GM12878 (cell line): ENCODE data around the gene ARMH1. TPM values are rescaled to one million over a fixed set of nuclear protein-coding genes. Genes with fewer than 3 reads are reported as not detected.

Experiments
- BACH1 ChIP-seq: fragments of 450-650 bp; IDR thresholded peaks from 2 replicates; pipeline ENCODE4 v1.6.1; 2017; ENCODE audit warnings: mild to moderate bottlenecking, borderline replicate concordance
- CBX5 ChIP-seq: sonication (generic); IDR thresholded peaks from 2 replicates; pipeline ENCODE4 v1.6.1; 2016; ENCODE audit warnings: low read depth, moderate library complexity, mild to moderate bottlenecking, inconsistent platforms
- CREB1 ChIP-seq: IDR thresholded peaks from 2 replicates; pipeline ENCODE4 v1.6.1; 2012; ENCODE audit warnings: low read depth, mild to moderate bottlenecking, inconsistent platforms
- HDGF ChIP-seq: fragments of 450-650 bp; IDR thresholded peaks from 2 replicates; pipeline ENCODE4 v1.6.1; 2016; ENCODE audit warnings: antibody characterized with exemption
- IKZF1 ChIP-seq: fragments of 450-650 bp; conservative IDR thresholded peaks from 2 replicates; pipeline ENCODE4 v1.6.1; 2017; ENCODE audit warnings: antibody characterized with exemption, mild to moderate bottlenecking
- KAT2A ChIP-seq: conservative IDR thresholded peaks from 2 replicates; pipeline ENCODE4 v1.6.1; 2011; ENCODE audit warnings: low read depth, low read length; ENCODE audit not compliant: control insufficient read depth
- KDM1A ChIP-seq: fragments of 200-600 bp; sonication (generic); IDR thresholded peaks from 2 replicates; pipeline ENCODE4 v1.6.1; 2016; ENCODE audit warnings: borderline replicate concordance
- NR2C1 ChIP-seq: fragments of 450-650 bp; IDR thresholded peaks from 2 replicates; pipeline ENCODE4 v1.6.1; 2017; ENCODE audit warnings: antibody characterized with exemption, mild to moderate bottlenecking, moderate library complexity
- NR2C2 ChIP-seq: IDR thresholded peaks from 2 replicates; pipeline ENCODE4 v1.6.1; 2011; ENCODE audit warnings: borderline replicate concordance, low read depth; ENCODE audit not compliant: control insufficient read depth, insufficient read length
- RAD21 ChIP-seq: IDR thresholded peaks from 2 replicates; pipeline ENCODE4 v1.6.1; 2011; ENCODE audit warnings: mild to moderate bottlenecking, low read depth, low read length, moderate library complexity; ENCODE audit not compliant: insufficient read depth
- RELA ChIP-seq: fragments of 450-650 bp; IDR thresholded peaks from 2 replicates; pipeline ENCODE4 v1.8.0; 2014; ENCODE audit warnings: borderline replicate concordance; ENCODE audit not compliant: partially characterized antibody
- WRNIP1 ChIP-seq: IDR thresholded peaks from 2 replicates; pipeline ENCODE4 v1.6.1; 2011; ENCODE audit warnings: low read depth, low read length, improper control_type of control experiment, borderline replicate concordance
- YY1 ChIP-seq: IDR thresholded peaks from 2 replicates; pipeline ENCODE4 v1.6.1; 2011; ENCODE audit warnings: low read depth, mild to moderate bottlenecking, low read length
- ZNF384 ChIP-seq: IDR thresholded peaks from 2 replicates; pipeline ENCODE4 v1.6.1; 2012; ENCODE audit warnings: low read depth, mild to moderate bottlenecking, low read length, improper control_type of control experiment, borderline replicate concordance
- polyA plus RNA-seq, 11 experiments: library from polyadenylated mRNA; depleted of rRNA in 4 of 11; unstranded in 6 of 11; stranded (reverse) in 5 of 11; fragments of >200 nt; fragmentation: Nextera tagmentation in 4 of 11; fragmentation: Illumina TruSeq in 1 of 11; extraction: Ambion mirVana in 4 of 11; extraction: Trizol in 1 of 11; gene quantifications; 1 replicate in 1 of 11; 2 replicates in 10 of 11; pipeline versions ENCODE4 v1.2.1 to v1.2.3, GENCODE V29; 2011 to 2016; ENCODE audit warnings: inconsistent platforms in 2 of 11, missing spikeins in 2 of 11, low read depth in 1 of 11
- total RNA-seq, 4 experiments: library from RNA; depleted of rRNA in 3 of 4; stranded (reverse); fragments of >200 nt in 3 of 4; fragmentation: Illumina TruSeq in 1 of 4; extraction: Trizol in 1 of 4; gene quantifications; 2 replicates each; pipeline versions ENCODE4 v1.2.1 to v1.2.3, GENCODE V29; 2013 to 2021
- TF ChIP-seq, protein P1 (sequence below): fragments of 450-650 bp; formaldehyde crosslinking; IDR thresholded peaks from 2 replicates; pipeline ENCODE4 v1.5.0; 2022; ENCODE audit warnings: mild to moderate bottlenecking, missing genetic modification characterization

The ARMH1 gene
- total and polyA plus RNA-seq, 10 of the 15 experiments (the other 5 are each of a cell fraction or from before 2014, with no cell fraction given): 0.93 to 43.9 (median 8.2) TPM

DNA sequence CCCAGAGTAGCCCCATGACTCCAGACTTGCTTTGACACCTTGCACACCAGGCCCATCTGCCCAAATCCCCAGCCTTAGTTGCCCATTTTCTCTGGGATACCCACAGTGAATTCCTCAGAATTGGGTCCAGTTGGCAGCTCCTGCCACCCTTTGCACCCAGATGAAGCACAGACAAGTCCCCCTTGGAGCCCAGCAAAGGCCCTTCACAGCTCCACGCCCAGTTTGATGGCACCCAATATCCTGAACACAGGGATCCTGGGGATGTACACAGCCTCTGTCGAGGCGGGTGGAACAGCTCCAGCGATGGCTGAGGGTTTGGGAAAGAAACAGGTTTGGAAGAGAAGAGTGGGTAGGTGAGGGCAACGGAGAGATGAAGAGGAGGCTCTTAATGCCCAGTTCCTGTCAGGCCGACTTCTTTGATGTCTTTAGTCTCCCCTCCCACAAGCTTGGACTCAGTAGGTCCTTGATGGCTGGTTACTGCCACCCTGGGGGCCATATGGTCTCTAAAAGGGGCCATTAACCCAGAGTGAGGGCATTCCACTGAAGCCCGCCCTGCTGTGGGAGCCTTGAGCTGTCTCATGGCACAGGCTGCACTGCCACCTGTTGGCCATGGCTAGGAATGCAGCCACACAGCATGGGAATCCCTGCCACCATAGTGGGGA lies 21.9 kb upstream of the ARMH1 start (continued):
- TF ChIP-seq HDGF (peak; percentile 55; the same call in 1 of the 2 replicates), NR2C1 (no peak), ZNF384 (no peak), KAT2A (no peak), KDM1A (no peak), WRNIP1 (0 out of 2 replicates have a peak, but pooled peaks have one; percentile 71), BACH1 (no peak), CREB1 (no peak), NR2C2 (no peak), RELA (peak; percentile 53), CBX5 (no peak), RAD21 (peak; percentile 90), YY1 (peak; percentile 80), IKZF1 (no peak)
- TF ChIP-seq, protein P1, sequence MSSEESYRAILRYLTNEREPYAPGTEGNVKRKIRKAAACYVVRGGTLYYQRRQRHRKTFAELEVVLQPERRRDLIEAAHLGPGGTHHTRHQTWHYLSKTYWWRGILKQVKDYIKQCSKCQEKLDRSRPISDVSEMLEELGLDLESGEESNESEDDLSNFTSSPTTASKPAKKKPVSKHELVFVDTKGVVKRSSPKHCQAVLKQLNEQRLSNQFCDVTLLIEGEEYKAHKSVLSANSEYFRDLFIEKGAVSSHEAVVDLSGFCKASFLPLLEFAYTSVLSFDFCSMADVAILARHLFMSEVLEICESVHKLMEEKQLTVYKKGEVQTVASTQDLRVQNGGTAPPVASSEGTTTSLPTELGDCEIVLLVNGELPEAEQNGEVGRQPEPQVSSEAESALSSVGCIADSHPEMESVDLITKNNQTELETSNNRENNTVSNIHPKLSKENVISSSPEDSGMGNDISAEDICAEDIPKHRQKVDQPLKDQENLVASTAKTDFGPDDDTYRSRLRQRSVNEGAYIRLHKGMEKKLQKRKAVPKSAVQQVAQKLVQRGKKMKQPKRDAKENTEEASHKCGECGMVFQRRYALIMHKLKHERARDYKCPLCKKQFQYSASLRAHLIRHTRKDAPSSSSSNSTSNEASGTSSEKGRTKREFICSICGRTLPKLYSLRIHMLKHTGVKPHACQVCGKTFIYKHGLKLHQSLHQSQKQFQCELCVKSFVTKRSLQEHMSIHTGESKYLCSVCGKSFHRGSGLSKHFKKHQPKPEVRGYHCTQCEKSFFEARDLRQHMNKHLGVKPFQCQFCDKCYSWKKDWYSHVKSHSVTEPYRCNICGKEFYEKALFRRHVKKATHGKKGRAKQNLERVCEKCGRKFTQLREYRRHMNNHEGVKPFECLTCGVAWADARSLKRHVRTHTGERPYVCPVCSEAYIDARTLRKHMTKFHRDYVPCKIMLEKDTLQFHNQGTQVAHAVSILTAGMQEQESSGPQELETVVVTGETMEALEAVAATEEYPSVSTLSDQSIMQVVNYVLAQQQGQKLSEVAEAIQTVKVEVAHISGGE: no peak
